GM21423 (cell line): Measurements from ENCODE around the gene ALG12.

Source experiments
- ATAC-seq: cut with Tn5 transposase; IDR thresholded peaks from one replicate; pipeline ENCODE4 v1.9.1; 2021; ENCODE audit warnings: mild to moderate bottlenecking, moderate library complexity; ENCODE audit not compliant: unreplicated experiment

ALG12 gene

GRCh38 chr22:49892226-49892899 is 25.9 kb downstream of the ALG12 start:
- ATAC-seq, result no peak

GRCh38 chr22:49889071-49889470 is 29.2 kb downstream of the ALG12 start:
- no peak for ATAC-seq

GRCh38 chr22:49887702-49888101 is 30.5 kb downstream of the ALG12 start:
- ATAC-seq, result no peak

- no peak for ATAC-seq
Measured at GRCh38 chr22:49887064-49887451, 31.2 kb downstream of the ALG12 start.

- ATAC-seq, result no peak
Measured at GRCh38 chr22:49886346-49887063, 31.7 kb downstream of the ALG12 start.

GRCh38 chr22:49885881-49886280 is 32.4 kb downstream of the ALG12 start:
- ATAC-seq, result no peak

GRCh38 chr22:49885281-49885680 is 33.0 kb downstream of the ALG12 start:
- no peak for ATAC-seq

GRCh38 chr22:49884503-49885260 is 33.6 kb downstream of the ALG12 start:
- no peak for ATAC-seq

GRCh38 chr22:49884075-49884474 is 34.2 kb downstream of the ALG12 start:
- ATAC-seq, result no peak

- no peak for ATAC-seq
Measured at GRCh38 chr22:49883294-49883640, 35.0 kb downstream of the ALG12 start.

- no peak for ATAC-seq
Measured at GRCh38 chr22:49882519-49883293, 35.5 kb downstream of the ALG12 start.

- no peak for ATAC-seq
Measured at GRCh38 chr22:49881856-49882255, 36.4 kb downstream of the ALG12 start.

GRCh38 chr22:49880281-49880680 is 38.0 kb downstream of the ALG12 start:
- ATAC-seq, result no peak

GRCh38 chr22:49879871-49880270 is 38.4 kb downstream of the ALG12 start:
- ATAC-seq, result no peak

GRCh38 chr22:49878206-49878605 is 40.0 kb downstream of the ALG12 start:
- no peak for ATAC-seq

GRCh38 chr22:49877642-49878041 is 40.6 kb downstream of the ALG12 start:
- no peak for ATAC-seq

- no peak for ATAC-seq
Measured at GRCh38 chr22:49873228-49873940, 44.9 kb downstream of the ALG12 start.

GRCh38 chr22:49872347-49872746 is 45.9 kb downstream of the ALG12 start:
- ATAC-seq, result no peak

- ATAC-seq, result no peak
Measured at GRCh38 chr22:49871482-49871881, 46.8 kb downstream of the ALG12 start.

- ATAC-seq, result no peak
Measured at GRCh38 chr22:49869845-49870712, 48.2 kb downstream of the ALG12 start.
